ENCODE data around the gene RABGAP1.

Gene RABGAP1

GRCh38 chr9:123008909-123009308, 68.1 kb downstream of the RABGAP1 start:
- no peak for DNase-seq (ENCODE audit: low spot score)

DNA sequence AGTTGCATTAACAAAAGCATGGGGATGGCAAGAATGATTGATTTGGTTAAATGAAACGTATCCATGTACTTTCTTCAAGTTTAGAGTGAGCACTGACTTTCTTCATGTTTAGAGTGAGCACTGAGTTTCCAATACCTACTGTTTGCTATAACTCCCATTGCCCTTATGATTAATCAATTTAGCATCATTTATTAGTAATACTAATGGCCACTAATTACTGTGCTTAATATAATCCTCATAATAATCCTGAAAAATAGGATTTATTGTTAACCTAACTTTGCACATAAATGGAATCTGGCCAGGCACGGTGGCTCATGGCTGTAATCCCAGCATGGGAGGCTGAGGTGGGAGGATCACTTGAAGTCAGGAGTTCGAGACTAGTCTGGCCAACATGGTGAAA, 70.6 kb downstream of the RABGAP1 start:
- no peak for DNase-seq (ENCODE audit: low spot score)

GRCh38 chr9:123011878-123012528, 71.2 kb downstream of the RABGAP1 start:
- DNase-seq (ENCODE audit: low spot score): no peak

DNA sequence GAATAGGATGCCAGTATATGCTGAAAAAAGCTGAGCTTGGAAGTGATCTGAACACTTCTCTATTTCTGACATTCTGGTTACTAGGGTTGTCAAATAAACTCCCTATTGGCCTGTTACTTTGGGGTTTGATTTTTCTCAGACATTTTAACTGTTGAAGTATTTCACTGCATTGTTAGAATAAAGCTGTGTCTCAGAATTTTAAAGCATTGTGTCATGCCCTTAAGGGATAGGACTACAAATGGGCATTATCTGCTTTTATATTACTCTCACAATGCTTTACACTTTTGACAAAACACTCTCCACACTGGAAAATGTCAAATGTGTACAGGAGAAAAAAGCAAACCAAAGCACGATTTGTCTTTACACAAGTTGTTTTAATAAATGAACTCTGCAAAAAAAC, 75.8 kb downstream of the RABGAP1 start:
- no peak for DNase-seq (ENCODE audit: low spot score)

- no peak for DNase-seq (ENCODE audit: low spot score)
These were observed 80.0 kb downstream of the RABGAP1 start for GRCh38 chr9:123020796-123021195.

- no peak for DNase-seq (ENCODE audit: low spot score)
These were observed 85.6 kb downstream of the RABGAP1 start for GRCh38 chr9:123026425-123026824.

DNA sequence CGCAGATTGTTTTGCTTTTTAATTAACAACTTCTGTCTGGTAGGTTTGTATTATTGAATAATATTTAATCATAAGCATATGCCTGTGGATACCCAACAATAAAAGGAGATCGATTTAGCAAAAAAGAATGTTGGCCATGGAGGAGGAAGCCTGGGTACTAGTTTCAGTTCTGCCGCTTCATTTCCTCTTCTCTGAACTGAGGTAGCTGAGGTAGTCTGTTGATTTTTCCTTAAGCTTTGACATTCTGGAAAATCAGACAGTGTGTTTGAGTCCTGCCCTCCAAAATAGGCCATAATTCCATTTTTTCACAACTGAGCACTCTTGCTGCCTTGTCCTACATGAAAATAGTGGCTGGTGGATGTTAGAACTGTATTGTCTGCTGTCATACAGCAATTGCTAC, 86.7 kb downstream of the RABGAP1 start:
- no peak for DNase-seq (ENCODE audit: low spot score)

- DNase-seq (ENCODE audit: low spot score): no peak
These were observed 87.3 kb downstream of the RABGAP1 start for GRCh38 chr9:123028136-123028535.

DNA sequence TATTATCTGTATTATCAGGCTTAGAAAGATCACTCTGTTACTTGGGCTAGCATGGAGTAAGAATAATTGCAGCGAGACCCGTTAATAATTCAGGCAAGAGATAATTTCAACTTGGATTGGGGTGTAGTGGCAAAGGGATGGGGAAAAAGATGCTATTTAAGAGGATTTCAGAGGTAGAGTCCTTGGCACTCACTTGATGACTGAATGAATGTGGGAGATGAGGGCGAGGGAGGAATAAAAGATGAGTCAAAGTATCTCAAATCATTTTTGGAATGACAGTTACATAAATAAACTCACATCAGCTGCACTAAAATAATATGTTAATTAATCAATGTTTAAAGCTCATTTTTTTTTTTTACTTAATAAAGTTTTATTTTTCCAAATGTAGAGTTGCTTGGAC, 88.2 kb downstream of the RABGAP1 start:
- no peak for DNase-seq (ENCODE audit: low spot score)

- no peak for DNase-seq (ENCODE audit: low spot score)
These were observed 91.1 kb downstream of the RABGAP1 start for GRCh38 chr9:123031963-123032362.

GRCh38 chr9:123033352-123033751, 92.5 kb downstream of the RABGAP1 start, which contains the start of gene GPR21:
TSS of gene GPR21 (plus strand) at chr9:123033667. CDS start at chr9:123034567, 900 bp downstream.
- no peak for DNase-seq (ENCODE audit: low spot score)

GRCh38 chr9:123033864-123034601, 93.2 kb downstream of the RABGAP1 start:
- DNase-seq (ENCODE audit: low spot score): no peak

- no peak for DNase-seq (ENCODE audit: low spot score)
These were observed 94.2 kb downstream of the RABGAP1 start for GRCh38 chr9:123034881-123035510.

DNA sequence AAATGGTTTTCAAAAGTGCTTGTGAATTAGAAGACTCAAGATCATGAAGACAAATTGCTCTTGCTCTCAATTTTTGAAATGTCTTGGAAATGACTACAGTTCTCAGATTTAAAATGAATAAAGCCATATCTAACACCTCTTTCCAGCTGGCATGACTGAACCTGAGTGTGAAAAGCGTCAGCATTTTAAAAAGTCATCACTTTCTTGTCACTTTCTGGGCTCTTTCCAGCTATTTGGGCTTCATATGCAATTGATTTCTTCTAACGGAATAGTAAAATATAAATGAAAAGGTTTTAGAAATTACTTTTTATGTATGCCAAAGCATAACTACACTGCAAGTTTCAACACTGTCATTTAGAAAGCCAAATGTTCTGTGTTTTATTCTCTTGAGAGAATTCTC, 95.0 kb downstream of the RABGAP1 start:
- no peak for DNase-seq (ENCODE audit: low spot score)

GRCh38 chr9:123036893-123037545, 96.2 kb downstream of the RABGAP1 start:
- no peak for DNase-seq (ENCODE audit: low spot score)

DNA sequence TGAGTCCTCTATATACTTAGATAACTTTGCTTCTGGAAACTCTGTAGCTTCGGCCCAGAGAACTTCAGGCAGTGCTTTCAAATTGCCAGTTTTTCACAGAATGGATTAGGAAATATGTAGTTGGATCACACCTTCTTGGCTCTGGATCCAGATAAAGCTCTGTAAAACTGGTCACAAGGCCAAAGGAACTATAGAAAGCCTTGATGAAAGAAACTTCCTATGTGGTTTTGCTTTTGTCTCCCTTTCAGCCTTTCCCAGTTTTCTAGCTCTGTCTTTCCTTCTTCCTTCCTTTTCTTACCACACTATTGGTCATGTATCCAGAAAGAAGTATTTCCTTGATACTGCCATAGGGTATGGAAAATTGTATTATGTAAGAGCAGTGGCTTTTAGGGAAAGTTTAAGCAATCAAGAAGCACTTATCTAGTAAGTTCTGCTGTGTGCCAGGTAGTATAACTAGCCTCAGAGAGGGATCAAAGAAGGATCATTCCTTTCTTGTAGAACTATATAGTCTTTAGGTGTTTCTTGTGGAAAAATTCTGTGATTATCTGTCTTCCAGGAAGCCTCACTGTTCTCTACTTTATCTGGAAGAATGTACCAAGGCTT, 98.9 kb downstream of the RABGAP1 start:
- no peak for DNase-seq (ENCODE audit: low spot score)

DNA sequence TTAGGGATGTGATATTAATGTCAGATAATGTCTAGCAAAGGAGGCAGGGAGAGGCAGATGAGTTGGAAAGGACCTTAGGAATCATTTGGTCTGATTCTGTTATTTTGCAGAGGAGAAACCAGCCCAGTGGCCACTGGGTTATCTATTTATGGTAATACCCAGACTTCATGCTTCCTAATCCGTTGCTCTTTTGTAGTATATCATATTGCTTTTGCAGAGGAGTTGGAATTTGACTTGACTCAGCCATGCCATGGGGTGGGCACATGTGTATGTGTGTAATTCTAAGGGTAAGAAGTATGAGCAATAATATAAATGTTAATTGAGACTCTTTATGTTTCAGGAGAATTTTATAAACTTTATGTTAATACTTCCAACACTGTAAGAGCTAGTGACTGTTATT, 100.0 kb downstream of the RABGAP1 start:
- DNase-seq (ENCODE audit: low spot score): no peak

DNA sequence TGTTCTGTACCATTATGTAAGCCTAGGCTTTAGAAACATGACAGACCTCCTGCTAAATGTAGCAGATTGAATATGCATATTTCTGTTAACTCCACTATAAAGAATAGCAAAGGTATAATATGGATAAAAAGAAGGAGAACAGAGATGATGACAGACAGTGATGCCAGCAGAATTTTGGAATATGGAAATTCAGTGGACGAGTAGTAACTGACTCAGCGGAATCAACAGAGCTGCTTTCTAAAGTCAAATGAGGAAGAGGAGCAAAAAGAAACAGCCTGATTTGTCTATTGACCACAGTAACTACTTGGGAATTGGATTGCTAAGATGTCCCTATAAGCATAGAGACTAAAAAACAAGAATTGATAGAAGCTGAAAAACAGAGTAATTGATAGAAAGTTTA, 100.7 kb downstream of the RABGAP1 start:
- no peak for DNase-seq (ENCODE audit: low spot score)

GRCh38 chr9:123043081-123043939, 102.5 kb downstream of the RABGAP1 start:
- no peak for DNase-seq (ENCODE audit: low spot score)

GRCh38 chr9:123044586-123044985, 103.8 kb downstream of the RABGAP1 start:
- no peak for DNase-seq (ENCODE audit: low spot score)
